ENCODE results near the gene DYNC2H1.

The DYNC2H1 gene

GRCh38 chr11:103157542-103157941 is 48.3 kb downstream of the DYNC2H1 start:
- no peak for DNase-seq

GRCh38 chr11:103164093-103164796 is 55.0 kb downstream of the DYNC2H1 start:
- DNase-seq: no peak

GRCh38 chr11:103167166-103167565 is 57.9 kb downstream of the DYNC2H1 start:
- no peak for DNase-seq

- no peak for DNase-seq
Observed at GRCh38 chr11:103170865-103171264, 61.6 kb downstream of the DYNC2H1 start.

DNA sequence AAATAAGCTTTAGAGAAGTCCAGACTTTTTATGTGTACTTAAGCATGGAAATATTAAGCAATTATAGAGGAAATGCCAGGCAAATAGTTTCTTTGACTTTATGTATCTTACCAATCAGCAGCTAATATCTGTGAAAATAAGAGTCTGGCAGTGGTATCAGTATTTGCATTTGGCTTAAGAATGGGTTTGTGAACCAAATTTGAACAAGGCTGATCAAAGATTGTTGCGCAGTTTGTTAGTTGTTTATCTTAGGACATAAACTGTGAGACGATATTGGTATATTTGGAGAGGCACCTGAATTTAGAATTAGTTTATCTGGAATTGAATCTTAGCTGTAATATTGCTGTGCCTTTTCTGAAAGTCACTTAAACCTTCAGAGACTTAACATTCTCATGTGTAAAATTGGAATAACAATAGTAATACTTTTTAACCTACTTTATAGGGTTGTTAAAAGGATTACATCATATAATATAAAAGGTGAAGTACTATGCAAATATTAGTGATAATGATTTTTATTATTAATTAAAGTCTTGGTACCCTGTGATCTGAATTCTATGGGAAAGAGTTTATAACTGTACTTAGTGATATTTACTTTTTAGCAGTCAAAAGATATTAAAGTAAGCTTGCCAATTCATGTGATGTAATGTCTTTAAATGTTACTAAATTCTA is 66.4 kb downstream of the DYNC2H1 start:
- DNase-seq: no peak

- DNase-seq: no peak
Observed at GRCh38 chr11:103183981-103184611, 74.9 kb downstream of the DYNC2H1 start.

DNA sequence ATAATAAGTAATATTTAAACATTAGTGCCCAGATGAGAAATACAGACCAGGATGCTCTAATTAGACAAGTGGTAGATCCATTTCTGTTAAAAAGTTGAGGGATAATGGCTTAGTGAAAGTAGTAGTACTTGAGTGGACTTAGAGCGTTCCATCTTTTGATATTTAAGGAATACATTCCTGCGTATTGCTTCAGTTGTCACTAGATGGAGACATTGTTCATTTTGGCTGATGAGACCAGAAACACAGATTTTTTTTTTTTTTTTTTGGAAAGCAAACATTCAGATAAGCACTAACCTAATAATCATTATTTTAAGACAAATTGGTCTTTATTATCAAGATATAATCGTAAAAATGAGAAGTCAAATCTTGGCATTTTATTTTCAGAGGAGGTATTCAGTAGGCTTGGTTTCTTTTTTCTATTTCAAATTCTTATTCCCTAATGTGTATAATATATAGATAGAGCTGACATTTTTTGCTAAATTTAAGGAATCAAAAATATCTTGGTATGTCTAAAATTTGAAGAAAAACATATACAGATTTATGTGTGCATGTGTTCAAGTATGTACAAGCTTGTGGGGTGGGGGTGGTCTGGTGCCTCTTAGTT is 92.9 kb downstream of the DYNC2H1 start:
- no peak for DNase-seq

- no peak for DNase-seq
Observed at GRCh38 chr11:103210543-103210942, 101.3 kb downstream of the DYNC2H1 start.

GRCh38 chr11:103215812-103216211 is 106.6 kb downstream of the DYNC2H1 start:
- DNase-seq: no peak

GRCh38 chr11:103220133-103220532 is 110.9 kb downstream of the DYNC2H1 start:
- no peak for DNase-seq

DNA sequence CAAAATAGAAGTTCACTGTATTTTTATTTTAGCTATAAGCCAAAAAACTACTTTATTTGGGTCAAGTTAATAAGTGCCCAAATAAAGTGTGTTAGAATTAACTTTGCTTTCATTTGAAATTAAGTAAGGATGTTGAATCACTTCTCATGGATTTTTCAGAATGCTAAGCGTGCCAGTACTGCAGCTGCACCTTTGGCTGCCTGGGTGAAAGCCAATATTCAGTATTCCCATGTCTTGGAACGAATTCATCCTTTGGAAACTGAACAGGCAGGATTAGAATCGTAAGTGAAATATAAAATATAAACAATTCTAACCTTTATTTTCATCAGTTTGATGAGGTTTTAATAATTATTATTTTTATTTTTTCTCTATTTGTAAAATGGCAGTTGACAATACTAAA is 113.6 kb downstream of the DYNC2H1 start:
- no peak for DNase-seq

DNA sequence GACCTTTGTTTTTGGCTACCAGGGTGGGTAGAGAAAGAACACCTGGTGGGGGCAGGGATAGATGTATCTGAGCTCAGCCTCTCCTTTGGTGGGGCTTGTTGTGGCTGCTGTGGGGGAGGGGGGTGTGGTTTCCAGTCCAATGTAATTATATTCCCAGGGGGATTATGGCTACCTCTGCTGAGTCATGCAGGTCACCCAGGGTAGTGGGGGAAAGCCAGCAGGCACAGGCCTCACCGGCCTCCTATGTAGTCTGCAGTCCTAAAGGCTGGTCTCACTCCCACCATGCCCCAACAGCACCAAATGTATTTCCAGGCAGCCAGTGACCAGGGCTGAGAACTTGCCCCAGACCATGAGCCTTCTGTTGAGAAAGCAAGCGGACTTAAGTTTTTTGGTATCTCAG is 119.6 kb downstream of the DYNC2H1 start:
- DNase-seq: no peak

DNA sequence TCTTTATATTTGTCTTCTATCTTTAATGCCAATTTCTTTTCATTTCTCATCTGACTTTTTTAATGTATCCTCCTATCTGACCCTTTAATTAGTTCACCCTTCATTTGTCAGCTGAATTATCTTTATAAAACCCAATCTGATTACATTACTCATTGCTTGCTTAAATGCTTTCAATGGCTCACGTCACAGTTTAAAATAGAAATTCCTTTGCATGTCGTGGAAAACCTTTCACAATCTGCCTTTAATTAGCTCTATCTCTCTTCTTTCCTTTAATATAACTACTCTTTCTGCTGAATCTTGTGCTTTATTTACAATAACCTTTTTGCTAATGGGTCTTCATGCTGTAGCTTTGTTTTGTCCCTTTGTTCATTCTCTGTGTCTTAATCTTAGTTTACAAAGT is 125.7 kb downstream of the DYNC2H1 start:
- no peak for DNase-seq

DNA sequence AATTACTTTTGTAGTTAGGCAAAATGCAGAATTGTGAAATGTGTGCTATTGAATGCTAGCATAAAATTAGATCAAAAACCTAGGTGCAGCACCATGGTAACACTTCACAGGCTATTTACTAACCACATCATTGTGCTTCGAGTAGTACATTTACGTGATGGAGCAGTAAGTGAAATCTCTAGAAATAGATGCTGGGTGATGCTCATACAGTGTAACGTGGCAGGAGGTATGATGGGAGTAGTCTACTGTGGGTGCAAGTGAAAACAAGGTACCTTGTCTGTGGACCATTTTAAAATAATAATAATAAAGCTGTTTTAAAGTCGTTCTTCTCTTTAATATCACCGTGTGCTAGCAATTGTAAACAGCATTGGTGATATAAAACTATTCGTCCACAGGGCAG is 132.3 kb downstream of the DYNC2H1 start:
- no peak for DNase-seq

GRCh38 chr11:103254123-103254522 is 144.9 kb downstream of the DYNC2H1 start:
- no peak for DNase-seq

DNA sequence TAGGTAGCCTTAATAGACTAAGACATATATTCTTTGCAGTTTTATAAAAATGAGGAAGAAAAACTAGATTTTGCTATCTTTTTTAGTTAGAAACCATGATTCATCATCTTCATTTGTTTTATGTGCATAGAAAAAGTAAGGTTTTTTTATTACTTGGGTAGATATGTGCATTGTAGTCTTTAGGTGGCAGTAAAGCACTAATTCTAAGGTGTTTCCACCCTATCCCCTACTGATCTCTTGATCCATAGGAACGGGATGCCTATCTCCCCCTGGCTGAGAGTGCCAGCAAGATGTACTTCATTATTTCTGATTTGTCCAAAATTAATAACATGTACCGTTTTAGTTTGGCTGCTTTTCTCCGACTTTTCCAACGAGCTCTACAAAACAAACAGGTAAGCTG is 148.1 kb downstream of the DYNC2H1 start:
- DNase-seq: no peak

DNA sequence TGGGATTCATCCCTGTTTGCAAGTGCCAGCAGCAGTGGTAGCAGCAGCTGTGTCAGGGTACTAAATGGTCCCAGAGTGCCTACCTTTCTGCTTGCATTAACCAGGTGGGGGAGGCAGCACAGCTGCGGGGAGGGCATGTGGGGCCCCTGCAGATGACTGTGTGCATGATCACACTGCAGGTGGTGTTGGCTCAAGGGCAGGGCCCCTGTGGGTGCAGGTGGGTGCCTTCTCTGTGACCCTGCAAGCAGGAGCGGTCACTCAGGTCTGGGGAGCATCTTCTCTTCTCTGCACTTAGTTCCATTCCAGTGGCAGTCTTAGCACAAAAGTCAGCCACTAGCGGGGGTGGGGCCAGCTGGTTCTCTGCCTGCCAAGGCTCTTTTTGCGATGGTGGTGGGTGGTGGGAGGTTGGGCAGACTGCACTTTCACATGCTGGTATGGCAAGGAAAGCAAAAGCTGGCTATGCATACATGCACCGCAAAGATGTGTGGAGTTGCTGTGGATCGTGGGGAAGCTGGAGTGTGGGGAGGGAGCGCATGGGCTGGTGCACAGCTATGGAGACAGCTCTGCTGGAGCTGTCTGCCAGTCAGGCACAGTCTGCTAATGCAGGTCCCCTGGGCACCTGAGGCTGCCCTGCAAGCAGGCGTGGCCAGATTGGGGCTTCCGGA is 157.1 kb downstream of the DYNC2H1 start:
- DNase-seq: no peak

DNA sequence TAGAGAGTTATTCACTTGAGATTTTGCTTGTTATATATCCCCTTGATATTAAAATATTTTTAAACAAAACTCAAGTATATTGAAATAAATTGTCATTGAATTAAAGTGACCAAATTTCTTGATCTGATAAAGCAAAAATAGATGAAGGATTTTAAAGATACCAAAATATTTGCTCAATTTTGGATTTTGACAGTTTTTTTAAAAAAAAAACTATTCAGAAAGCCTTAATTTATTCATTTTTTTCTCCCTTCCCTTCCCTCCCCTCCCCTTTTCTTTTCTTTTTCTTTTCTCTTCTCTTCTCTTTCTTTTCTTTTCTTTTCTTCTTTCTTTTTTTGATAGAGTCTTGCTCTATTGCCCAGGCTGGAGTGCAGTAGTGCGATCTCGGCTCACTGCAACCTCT is 163.7 kb downstream of the DYNC2H1 start:
- no peak for DNase-seq

DNA sequence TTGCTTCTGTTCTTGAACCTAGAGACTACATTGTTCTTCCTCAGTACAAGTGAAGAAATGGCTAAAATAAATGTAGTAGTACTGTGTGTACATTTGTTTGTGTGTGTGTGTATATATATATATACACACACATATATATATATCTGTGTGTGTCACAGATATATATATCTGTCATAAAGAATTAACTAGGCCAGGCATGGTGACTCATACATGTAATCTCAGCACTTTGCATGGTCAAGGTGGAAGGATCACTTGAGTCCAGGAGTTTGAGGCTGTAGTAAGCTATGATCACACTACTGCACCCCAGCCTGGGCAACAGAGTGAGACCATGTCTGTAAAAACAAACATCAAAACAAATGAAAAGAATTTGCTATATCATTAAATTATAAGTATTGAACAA is 164.8 kb downstream of the DYNC2H1 start:
- no peak for DNase-seq

DNA sequence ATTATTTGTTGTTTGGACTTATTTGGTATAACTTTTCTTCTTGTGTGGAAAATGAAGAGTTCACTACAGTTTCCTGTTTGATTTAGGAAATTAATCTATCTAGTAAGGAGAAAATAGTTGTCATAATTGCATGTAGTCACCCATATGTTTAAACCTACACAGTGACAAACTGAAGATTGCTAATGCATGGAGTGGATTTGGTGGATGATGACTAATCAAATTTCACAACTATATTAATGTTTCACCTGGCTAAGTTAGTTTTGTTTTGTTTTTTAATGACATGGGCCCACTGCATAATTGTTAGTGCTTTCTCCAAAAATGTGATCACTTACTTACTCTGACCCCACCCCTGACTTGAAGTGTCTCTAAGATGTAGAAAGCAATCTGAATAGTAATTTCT is 170.6 kb downstream of the DYNC2H1 start:
- DNase-seq: no peak

- no peak for DNase-seq
Observed at GRCh38 chr11:103281301-103281700, 172.1 kb downstream of the DYNC2H1 start.

DNA sequence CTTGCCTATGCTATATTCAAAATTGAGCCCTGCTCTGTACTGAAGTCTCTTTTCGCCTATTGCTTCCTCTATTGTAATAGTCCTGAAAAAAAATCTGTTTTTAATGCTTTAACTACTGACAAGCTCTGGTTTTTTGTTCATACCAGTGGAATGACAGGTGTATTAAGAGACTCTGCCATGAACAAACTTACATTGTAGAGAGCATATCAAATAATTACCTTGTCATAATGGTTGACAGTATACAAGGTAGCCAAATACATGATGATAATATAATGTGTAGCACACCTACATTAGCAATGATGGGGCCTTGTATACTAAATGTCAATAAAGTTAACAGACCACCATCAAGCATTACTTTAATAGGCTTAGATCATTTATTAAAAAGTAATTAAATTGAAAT is 175.0 kb downstream of the DYNC2H1 start:
- no peak for DNase-seq

DNA sequence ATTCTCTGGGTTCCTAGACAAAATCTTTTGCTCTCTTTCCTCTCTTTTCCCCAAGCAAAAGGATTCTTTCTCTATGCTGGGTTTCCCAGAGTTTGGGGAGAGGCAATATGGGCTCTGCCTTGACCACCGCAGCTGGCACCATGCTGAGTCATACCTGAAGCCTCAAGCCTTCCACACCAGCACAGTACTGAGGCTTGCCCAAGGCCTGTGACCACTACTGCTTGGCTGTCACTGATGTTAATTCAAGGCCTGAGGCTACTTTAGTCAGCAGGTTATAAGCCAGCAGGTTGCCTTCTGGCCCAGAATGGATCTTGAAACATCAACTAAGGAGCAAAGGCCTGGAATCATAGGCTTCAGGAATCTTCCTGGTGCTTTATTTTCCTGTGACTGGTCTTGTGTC is 185.3 kb downstream of the DYNC2H1 start:
- no peak for DNase-seq
